ENCODE results near the gene PSD4. TPM values are rescaled to one million over a fixed set of nuclear protein-coding genes. Genes with fewer than 3 reads are reported as not detected.

The PSD4 gene
- total and polyA plus RNA-seq, 12 donors = 19.2 to 164 (median 70.5) TPM

DNA sequence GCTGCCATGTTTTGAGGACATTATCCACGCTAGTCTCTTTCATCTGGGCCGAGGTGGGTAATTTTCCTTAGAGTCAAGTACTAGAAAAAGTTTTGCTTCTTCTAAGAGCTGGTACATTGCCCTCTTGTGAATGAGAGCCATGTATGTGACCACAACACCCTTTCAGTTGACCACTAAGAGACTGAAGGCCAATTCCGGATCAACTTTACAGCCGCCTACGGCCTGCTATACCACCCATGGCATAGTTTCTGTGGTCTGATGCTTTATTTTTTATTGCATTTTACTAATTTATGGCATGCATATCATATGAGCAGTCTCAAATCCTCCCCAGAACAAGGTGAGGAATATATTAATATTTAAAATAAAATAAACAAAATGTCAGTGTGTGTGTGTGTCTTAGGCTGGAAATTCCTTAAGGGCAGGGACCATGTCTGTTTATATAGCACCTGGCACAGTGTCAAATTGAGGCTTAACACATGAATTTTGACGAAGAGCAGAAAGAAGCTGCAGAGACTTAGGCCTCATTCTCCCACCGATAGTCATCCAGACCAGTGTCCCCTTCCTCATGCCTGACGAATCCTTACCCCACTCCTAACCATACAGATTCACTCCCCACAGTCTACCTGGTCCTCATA, 35.4 kb downstream of the PSD4 start:
- TF ChIP-seq, protein P1, sequence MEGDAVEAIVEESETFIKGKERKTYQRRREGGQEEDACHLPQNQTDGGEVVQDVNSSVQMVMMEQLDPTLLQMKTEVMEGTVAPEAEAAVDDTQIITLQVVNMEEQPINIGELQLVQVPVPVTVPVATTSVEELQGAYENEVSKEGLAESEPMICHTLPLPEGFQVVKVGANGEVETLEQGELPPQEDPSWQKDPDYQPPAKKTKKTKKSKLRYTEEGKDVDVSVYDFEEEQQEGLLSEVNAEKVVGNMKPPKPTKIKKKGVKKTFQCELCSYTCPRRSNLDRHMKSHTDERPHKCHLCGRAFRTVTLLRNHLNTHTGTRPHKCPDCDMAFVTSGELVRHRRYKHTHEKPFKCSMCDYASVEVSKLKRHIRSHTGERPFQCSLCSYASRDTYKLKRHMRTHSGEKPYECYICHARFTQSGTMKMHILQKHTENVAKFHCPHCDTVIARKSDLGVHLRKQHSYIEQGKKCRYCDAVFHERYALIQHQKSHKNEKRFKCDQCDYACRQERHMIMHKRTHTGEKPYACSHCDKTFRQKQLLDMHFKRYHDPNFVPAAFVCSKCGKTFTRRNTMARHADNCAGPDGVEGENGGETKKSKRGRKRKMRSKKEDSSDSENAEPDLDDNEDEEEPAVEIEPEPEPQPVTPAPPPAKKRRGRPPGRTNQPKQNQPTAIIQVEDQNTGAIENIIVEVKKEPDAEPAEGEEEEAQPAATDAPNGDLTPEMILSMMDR (IDR thresholded peaks at IDR 0.05) = no peak
- TF ChIP-seq POLR2A (IDR thresholded peaks at IDR 0.05) = no peak
- no peak for DNase-seq

DNA sequence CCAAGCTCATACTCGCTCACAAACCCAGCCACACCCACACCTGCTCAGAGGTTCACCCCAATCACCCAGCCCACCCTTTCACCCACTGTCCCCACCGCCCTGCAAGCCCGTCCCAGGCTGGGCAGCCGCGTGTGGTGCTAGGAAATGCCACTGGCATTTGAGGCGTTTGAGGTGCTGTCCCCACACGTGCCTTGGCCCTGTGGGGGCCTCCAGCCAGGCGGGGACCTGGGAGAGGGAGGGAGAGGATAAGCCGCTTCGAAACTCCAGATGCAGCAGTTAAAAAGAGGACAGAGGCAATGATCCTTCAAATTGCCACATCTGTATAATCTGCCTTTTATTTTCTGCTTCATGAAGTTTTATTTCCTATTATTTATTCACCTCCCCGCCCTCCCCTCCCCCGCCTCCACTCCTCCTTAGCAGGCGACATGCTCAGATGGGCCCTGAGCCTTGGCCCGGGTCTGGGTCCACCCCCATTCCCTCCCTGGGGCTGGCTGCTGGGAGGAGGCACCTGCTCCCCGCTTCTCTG, 35.9 kb downstream of the PSD4 start:
- no peaks in the 10 kb centered on the region for H3K36me3 ChIP-seq (replicated peaks in 1 of 2)
- H3K27me3 ChIP-seq = no peaks in the 10 kb centered on the region
- intact Hi-C loops (cut with DNase I) = loop anchor here in 1 of 2 donors (5.0 kb wide), 1 partner anchor 38 kb away; no protein-coding TSS in a partner anchor
- DNase-seq = no peak
- TF ChIP-seq, protein P1 (IDR thresholded peaks at IDR 0.05) = no peak
- no peak for TF ChIP-seq POLR2A (IDR thresholded peaks at IDR 0.05)
- no peaks in the 10 kb centered on the region for H3K9me3 ChIP-seq (replicated peaks in 1 of 3)
- peaks cover 7 to 27% of the 10 kb centered on the region in 2 donors for H3K4me1 ChIP-seq (replicated peaks in 1 of 2)
- H3K4me3 ChIP-seq = no peak overlapping the region
- 87 to 91% (median 88%) methylated on average over 13 to 15 of the region's 15 CpGs for WGBS, 4 donors
- no peak overlapping the region for H3K27ac ChIP-seq

More for the DNA sequence above, 35.4 kb downstream of the PSD4 start:
- Histone ChIP-seq H3K4me1 (replicated peaks in 1 of 2) (peaks cover 11 to 27% of the 10 kb centered on the region in 2 donors), H3K4me3 (no peak overlapping the region), H3K9me3 (replicated peaks in 1 of 3) (no peaks in the 10 kb centered on the region), H3K36me3 (replicated peaks in 1 of 2) (no peaks in the 10 kb centered on the region), H3K27ac (no peak overlapping the region), H3K27me3 (no peaks in the 10 kb centered on the region)
- intact Hi-C loops (cut with DNase I) = loop anchor here in 1 of 2 donors (5.0 kb wide), 1 partner anchor 38 kb away; no protein-coding TSS in a partner anchor
- WGBS, 4 donors = 81 to 92% (median 85%) methylated on average over 8 of the region's 8 CpGs

DNA sequence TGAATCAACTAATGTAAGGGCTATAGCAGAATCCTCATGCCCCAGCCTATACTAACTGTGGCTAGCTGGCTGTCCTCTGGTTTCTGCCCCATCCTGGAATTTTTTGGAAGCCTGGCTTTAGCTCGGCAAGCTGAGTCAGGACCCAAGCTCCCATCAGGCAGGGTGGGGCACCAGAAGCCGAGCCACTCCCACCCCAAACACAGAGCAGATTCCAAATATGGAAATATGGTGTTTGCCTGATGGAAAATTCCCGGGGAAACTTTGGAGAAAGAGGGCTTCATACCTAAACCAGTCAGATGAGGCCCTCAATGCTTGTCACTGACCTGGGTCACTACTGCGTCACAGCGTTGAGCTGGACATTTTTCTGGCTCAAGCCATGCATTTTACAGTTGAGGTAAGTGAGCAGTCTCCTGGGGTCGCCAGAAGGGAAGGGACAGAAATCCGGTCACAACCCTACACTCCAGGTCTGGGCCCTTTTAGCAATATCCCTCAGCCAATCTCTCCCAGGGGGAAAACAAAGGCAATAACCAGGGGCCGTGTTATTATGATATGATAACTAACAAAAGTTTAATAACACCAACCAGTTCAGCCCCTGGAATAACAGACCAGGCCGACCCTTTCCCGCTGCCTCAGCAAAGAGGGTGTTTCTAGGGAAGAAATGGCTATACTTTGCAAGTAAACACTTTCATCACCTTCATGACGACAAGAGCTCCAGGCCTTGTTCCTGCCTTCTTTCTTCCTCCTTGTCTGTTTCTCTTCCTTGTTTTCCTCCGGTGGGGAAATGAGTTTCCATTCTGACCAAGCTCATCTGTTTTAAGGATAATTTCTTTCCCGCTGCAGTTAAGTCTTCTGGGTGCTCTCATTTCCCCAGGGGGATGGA, 37.7 kb downstream of the PSD4 start:
- no peaks in the 10 kb centered on the region for H3K36me3 ChIP-seq (replicated peaks in 1 of 2)
- H3K27me3 ChIP-seq = no peaks in the 10 kb centered on the region
- H3K4me3 ChIP-seq = peak overlapping the region in 1 of 4 donors; percentile 26
- H3K4me1 ChIP-seq (replicated peaks in 1 of 2) = peaks cover 7 to 27% of the 10 kb centered on the region in 2 donors
- peak in 3 of 7 donors; percentile 52 to 53 (median 52) for DNase-seq
- WGBS, 4 donors = 72 to 80% (median 74%) methylated on average over 10 to 13 of the region's 13 CpGs
- intact Hi-C loops (cut with DNase I) = no loop called here
- H3K9me3 ChIP-seq (replicated peaks in 1 of 3) = no peaks in the 10 kb centered on the region
- no peak for TF ChIP-seq POLR2A (IDR thresholded peaks at IDR 0.05)
- TF ChIP-seq, protein P1 (IDR thresholded peaks at IDR 0.05) = no peak
- peak overlapping the region in 4 of 5 donors; percentile 38 to 80 (median 64) for H3K27ac ChIP-seq

Measured in adrenal gland (tissue), 12 donors.